Measurements from ENCODE around the gene EXOC3L4. TPM values are rescaled to one million over a fixed set of nuclear protein-coding genes. Genes with fewer than 3 reads are reported as not detected.
"Not testable (repeated sequence)": the region's sequence is repeated elsewhere in the genome, so short reads cannot be mapped to it uniquely, and the experiment has no call there.

The EXOC3L4 gene
- total RNA-seq, 1 experiment from 2014 or later: not detected

DNA sequence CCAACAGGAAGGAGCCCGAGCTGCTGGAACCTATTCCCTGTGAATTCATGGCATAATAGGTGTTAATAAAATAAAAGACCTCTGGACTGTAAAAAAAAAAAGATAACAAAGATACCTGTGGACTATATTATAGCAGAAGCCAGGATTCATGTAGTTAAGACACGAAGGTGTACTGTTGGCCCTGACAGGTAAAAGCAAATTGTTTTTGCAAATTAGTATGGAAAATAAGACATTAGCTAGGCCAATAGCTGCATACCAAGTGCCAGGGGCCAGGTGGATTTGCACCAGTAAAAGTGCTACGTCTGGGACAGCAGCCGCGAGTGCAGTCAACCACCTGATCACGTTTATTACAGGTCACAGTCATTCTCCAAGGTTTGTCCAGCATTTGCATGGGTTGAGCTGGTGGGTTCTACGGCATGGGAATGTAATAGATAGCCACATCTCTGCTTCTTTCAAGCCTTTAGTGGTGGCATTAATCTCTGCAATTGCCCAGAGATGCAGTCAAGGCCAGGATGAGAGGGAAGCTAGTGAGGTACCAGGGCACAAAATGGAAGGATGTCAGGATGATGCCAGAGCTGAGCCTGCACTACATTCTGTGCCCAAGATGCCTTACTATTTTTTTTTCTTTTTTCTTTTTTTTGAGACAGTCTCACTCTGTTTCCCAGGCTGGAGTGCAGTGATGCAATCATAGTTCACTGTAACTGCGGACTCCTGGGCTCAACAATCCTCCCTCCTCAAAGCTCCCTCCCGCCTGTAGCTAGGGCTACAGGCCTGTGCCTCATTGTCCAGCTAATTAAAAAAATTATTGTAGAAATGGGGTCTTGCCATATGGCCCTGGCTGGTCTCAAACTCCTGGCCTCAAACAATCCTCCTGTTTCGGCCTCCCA, 55.1 kb downstream of the EXOC3L4 start:
- H3K27ac ChIP-seq (ENCODE audit: low read length): no peak overlapping the region
- H3K36me3 ChIP-seq (ENCODE audit: insufficient read depth, low read length): no peaks in the 10 kb centered on the region
- no peaks in the 10 kb centered on the region; the same call in 1 of the 2 replicates for H3K4me1 ChIP-seq (ENCODE audit: low read length)
- H3K79me2 ChIP-seq (ENCODE audit: low read length): no peaks in the 10 kb centered on the region
- no peaks in the 10 kb centered on the region for H3K9me3 ChIP-seq (ENCODE audit: low read length)
- no peaks in the 10 kb centered on the region for H3K27me3 ChIP-seq (ENCODE audit: low read length)
- no peak overlapping the region for H2AFZ ChIP-seq (ENCODE audit: low read length)
- DNase-seq: no peak
- H3K9me2 ChIP-seq (replicated peaks; ENCODE audit: insufficient read depth, low read length): no peaks in the 10 kb centered on the region
- H3K9ac ChIP-seq (ENCODE audit: low read length): no peak overlapping the region
- no peaks in the 10 kb centered on the region for H4K20me1 ChIP-seq (ENCODE audit: insufficient read depth, low read depth, low read length)
- no peak overlapping the region for H3K4me2 ChIP-seq (ENCODE audit: low read depth, low read length, poor library complexity, severe bottlenecking)
- H3K4me3 ChIP-seq (ENCODE audit: low read length): no peak overlapping the region

GRCh38 chr14:103151270-103151945, 56.9 kb downstream of the EXOC3L4 start:
- no peak for DNase-seq
- H3K27me3 ChIP-seq (ENCODE audit: low read length): no peaks in the 10 kb centered on the region

GRCh38 chr14:103155010-103155409, 60.5 kb downstream of the EXOC3L4 start:
- no peak overlapping the region for H3K4me3 ChIP-seq (ENCODE audit: low read length)
- H3K4me1 ChIP-seq (ENCODE audit: low read length): no peaks in the 10 kb centered on the region; the same call in 1 of the 2 replicates
- H3K4me2 ChIP-seq (ENCODE audit: low read depth, low read length, poor library complexity, severe bottlenecking): no peak overlapping the region
- no peaks in the 10 kb centered on the region for H3K9me3 ChIP-seq (ENCODE audit: low read length)
- DNase-seq: no peak
- no peaks in the 10 kb centered on the region for H3K9me2 ChIP-seq (replicated peaks; ENCODE audit: insufficient read depth, low read length)
- H3K36me3 ChIP-seq (ENCODE audit: insufficient read depth, low read length): no peaks in the 10 kb centered on the region
- H3K27ac ChIP-seq (ENCODE audit: low read length): no peak overlapping the region
- no peaks in the 10 kb centered on the region for H4K20me1 ChIP-seq (ENCODE audit: insufficient read depth, low read depth, low read length)
- H3K9ac ChIP-seq (ENCODE audit: low read length): no peak overlapping the region
- H3K27me3 ChIP-seq (ENCODE audit: low read length): no peaks in the 10 kb centered on the region
- no peak overlapping the region for H2AFZ ChIP-seq (ENCODE audit: low read length)
- H3K79me2 ChIP-seq (ENCODE audit: low read length): no peaks in the 10 kb centered on the region

More at GRCh38 chr14:103151270-103151945, 56.9 kb downstream of the EXOC3L4 start:
- H3K79me2 ChIP-seq (ENCODE audit: low read length): no peaks in the 10 kb centered on the region
- H3K9me3 ChIP-seq (ENCODE audit: low read length): no peaks in the 10 kb centered on the region
- H3K4me1 ChIP-seq (ENCODE audit: low read length): no peaks in the 10 kb centered on the region; the same call in 1 of the 2 replicates
- no peak overlapping the region for H3K4me2 ChIP-seq (ENCODE audit: low read depth, low read length, poor library complexity, severe bottlenecking)
- H3K36me3 ChIP-seq (ENCODE audit: insufficient read depth, low read length): no peaks in the 10 kb centered on the region
- no peak overlapping the region for H3K27ac ChIP-seq (ENCODE audit: low read length)
- no peak overlapping the region for H3K9ac ChIP-seq (ENCODE audit: low read length)
- H3K9me2 ChIP-seq (replicated peaks; ENCODE audit: insufficient read depth, low read length): no peaks in the 10 kb centered on the region
- no peaks in the 10 kb centered on the region for H4K20me1 ChIP-seq (ENCODE audit: insufficient read depth, low read depth, low read length)
- no peak overlapping the region for H3K4me3 ChIP-seq (ENCODE audit: low read length)
- H2AFZ ChIP-seq (ENCODE audit: low read length): no peak overlapping the region

- not testable (repeated sequence) for DNase-seq; H4K20me1 ChIP-seq (ENCODE audit: insufficient read depth, low read depth, low read length); H3K9me3 ChIP-seq (ENCODE audit: low read length); H3K27me3 ChIP-seq (ENCODE audit: low read length); H3K4me1 ChIP-seq (ENCODE audit: low read length); H3K36me3 ChIP-seq (ENCODE audit: insufficient read depth, low read length); H2AFZ ChIP-seq (ENCODE audit: low read length); H3K79me2 ChIP-seq (ENCODE audit: low read length); H3K9ac ChIP-seq (ENCODE audit: low read length); H3K27ac ChIP-seq (ENCODE audit: low read length); H3K4me2 ChIP-seq (ENCODE audit: low read depth, low read length, poor library complexity, severe bottlenecking); H3K4me3 ChIP-seq (ENCODE audit: low read length); H3K9me2 ChIP-seq (replicated peaks; ENCODE audit: insufficient read depth, low read length)
Measured at GRCh38 chr14:103155416-103155815, 60.9 kb downstream of the EXOC3L4 start.

DNA sequence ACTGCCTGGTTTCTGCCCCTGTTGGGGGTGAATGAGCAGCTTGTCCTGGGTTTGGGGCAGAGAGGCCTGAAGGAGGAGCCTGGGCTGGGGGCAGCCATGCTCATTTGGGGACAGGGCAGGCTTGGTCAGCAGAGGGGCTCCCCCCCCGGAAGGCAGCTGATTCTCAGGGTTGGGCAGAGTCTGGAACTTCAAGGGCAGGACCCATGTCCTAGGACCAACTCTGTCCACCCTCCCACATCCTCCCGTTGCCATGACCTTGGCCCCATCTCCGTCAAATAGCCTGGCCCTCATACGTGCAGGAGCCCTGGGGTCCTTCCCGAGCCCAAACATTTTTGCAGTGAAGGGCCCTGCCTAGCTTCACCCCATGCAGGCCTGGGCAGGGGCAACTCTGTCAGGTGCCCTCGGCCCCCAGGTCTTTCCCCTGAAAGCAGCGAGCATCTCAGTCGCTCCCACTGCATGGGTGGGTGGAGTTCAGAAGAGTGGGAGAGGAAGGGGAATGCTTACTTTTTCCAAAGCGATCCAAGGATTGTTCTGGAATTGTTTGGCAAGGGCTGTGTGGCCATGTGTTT, 61.4 kb downstream of the EXOC3L4 start:
- H3K9me2 ChIP-seq (replicated peaks; ENCODE audit: insufficient read depth, low read length): no peaks in the 10 kb centered on the region
- H3K4me3 ChIP-seq (ENCODE audit: low read length): no peak overlapping the region
- H2AFZ ChIP-seq (ENCODE audit: low read length): no peak overlapping the region
- DNase-seq: no peak
- H3K9ac ChIP-seq (ENCODE audit: low read length): no peak overlapping the region
- no peaks in the 10 kb centered on the region for H3K36me3 ChIP-seq (ENCODE audit: insufficient read depth, low read length)
- H3K9me3 ChIP-seq (ENCODE audit: low read length): no peaks in the 10 kb centered on the region
- no peak overlapping the region for H3K4me2 ChIP-seq (ENCODE audit: low read depth, low read length, poor library complexity, severe bottlenecking)
- H4K20me1 ChIP-seq (ENCODE audit: insufficient read depth, low read depth, low read length): no peaks in the 10 kb centered on the region
- H3K4me1 ChIP-seq (ENCODE audit: low read length): no peaks in the 10 kb centered on the region; the same call in 1 of the 2 replicates
- no peak overlapping the region for H3K27ac ChIP-seq (ENCODE audit: low read length)
- no peaks in the 10 kb centered on the region for H3K27me3 ChIP-seq (ENCODE audit: low read length)
- H3K79me2 ChIP-seq (ENCODE audit: low read length): no peaks in the 10 kb centered on the region

DNA sequence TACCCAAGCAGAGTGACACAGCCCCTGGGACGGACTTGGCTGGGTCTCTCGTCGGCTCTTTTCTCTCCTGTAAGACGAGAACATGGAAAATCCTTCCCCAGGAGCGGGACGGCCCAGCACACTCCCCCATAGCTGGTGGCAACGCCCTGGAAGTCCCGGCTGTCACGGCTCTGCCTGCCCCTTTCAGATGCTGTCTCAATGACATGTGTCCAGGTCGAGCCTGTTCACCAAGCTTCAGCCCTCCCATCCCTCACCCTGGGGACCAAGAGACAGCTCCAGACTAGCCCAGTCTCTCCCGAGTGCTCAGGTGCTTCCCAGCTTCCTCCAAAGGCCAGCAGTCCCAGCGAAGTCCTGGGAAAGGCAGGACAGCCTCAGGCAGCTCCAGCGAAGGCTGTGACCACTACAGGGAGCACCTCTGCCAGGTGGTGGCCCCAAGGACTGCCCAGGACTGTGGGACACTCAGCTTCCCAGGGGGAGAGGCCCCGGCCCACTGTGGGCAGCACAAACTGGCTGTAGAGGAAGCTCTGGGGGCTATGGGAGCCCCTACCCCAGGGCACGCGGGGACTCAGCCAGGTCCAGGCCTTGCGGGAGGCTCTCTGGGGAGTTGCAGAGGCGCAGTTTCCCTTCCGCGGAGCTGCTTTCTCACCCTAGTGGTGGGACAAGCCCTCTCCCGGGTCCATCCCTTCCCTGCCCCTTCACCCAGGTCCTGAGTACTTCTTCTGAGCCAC, 62.3 kb downstream of the EXOC3L4 start:
- Histone ChIP-seq H3K27me3 (ENCODE audit: low read length) (no peaks in the 10 kb centered on the region), H3K79me2 (ENCODE audit: low read length) (no peaks in the 10 kb centered on the region), H3K4me2 (ENCODE audit: low read depth, low read length, poor library complexity, severe bottlenecking) (no peak overlapping the region), H3K36me3 (ENCODE audit: insufficient read depth, low read length) (no peaks in the 10 kb centered on the region), H3K4me1 (ENCODE audit: low read length) (no peaks in the 10 kb centered on the region; the same call in 1 of the 2 replicates), H4K20me1 (ENCODE audit: insufficient read depth, low read depth, low read length) (no peaks in the 10 kb centered on the region), H3K9me3 (ENCODE audit: low read length) (no peaks in the 10 kb centered on the region), H2AFZ (ENCODE audit: low read length) (no peak overlapping the region), H3K4me3 (ENCODE audit: low read length) (no peak overlapping the region), H3K9me2 (replicated peaks; ENCODE audit: insufficient read depth, low read length) (no peaks in the 10 kb centered on the region), H3K27ac (ENCODE audit: low read length) (no peak overlapping the region), H3K9ac (ENCODE audit: low read length) (no peak overlapping the region)
- DNase-seq: no peak

DNA sequence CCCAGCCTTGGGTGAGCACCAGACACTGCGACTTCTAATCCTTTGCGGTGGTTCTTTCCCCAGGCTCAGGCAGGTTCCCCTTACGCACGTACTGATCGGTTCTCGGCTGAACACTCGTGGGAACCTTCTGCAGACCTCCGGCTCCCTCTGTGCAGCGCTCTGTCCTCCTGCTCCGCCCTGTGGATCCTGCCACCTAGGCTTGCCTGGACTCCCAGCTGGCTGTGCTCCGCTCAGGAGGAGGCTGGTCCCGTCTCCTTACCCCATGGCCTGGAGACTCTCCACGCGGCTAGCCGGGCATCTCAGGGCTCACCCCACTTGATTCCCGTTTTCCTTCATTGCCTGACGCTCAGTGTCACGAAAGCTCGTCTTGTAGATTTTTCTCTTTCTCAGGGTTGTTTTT, 63.4 kb downstream of the EXOC3L4 start:
- H3K36me3 ChIP-seq (ENCODE audit: insufficient read depth, low read length): no peaks in the 10 kb centered on the region
- H2AFZ ChIP-seq (ENCODE audit: low read length): no peak overlapping the region

More for the DNA sequence above, 63.4 kb downstream of the EXOC3L4 start:
- Histone ChIP-seq H4K20me1 (ENCODE audit: insufficient read depth, low read depth, low read length) (no peaks in the 10 kb centered on the region), H3K9ac (ENCODE audit: low read length) (no peak overlapping the region), H3K27me3 (ENCODE audit: low read length) (no peaks in the 10 kb centered on the region), H3K9me2 (replicated peaks; ENCODE audit: insufficient read depth, low read length) (no peaks in the 10 kb centered on the region), H3K27ac (ENCODE audit: low read length) (no peak overlapping the region), H3K4me1 (ENCODE audit: low read length) (no peaks in the 10 kb centered on the region; the same call in 1 of the 2 replicates), H3K4me2 (ENCODE audit: low read depth, low read length, poor library complexity, severe bottlenecking) (no peak overlapping the region), H3K79me2 (ENCODE audit: low read length) (no peaks in the 10 kb centered on the region), H3K4me3 (ENCODE audit: low read length) (no peak overlapping the region), H3K9me3 (ENCODE audit: low read length) (no peaks in the 10 kb centered on the region)
- no peak for DNase-seq
